OCI-LY7 (cell line): ENCODE measurements around the gene PRRC2B. TPM values are rescaled to one million over a fixed set of nuclear protein-coding genes. Genes with fewer than 3 reads are reported as not detected.
"Not testable (repeated sequence)": the region's sequence is repeated elsewhere in the genome, so short reads cannot be mapped to it uniquely, and the experiment has no call there.

Source experiments
- Bru-seq: library from RNA; stranded (reverse); fragments of 400-500 nt; gene quantifications from one replicate; lab custom pipeline; 2021; lab: Mats Ljungman, UMichigan
- BruChase-seq, 2 experiments: library from RNA; stranded (reverse); fragments of 400-500 nt; gene quantifications; one replicate each; lab custom pipeline; 2021; lab: Mats Ljungman, UMichigan
- BruUV-seq: library from RNA; stranded (reverse); fragments of 400-500 nt; replicated peaks from 2 replicates; lab custom pipeline; 2021; lab: Mats Ljungman, UMichigan
- CTCF ChIA-PET: fragments of 300-600 bp; sonication (Branson Sonifier 250); formaldehyde crosslinking; loops from one replicate; lab custom pipeline; 2022; ENCODE audit warnings: antibody characterized with exemption; ENCODE audit not compliant: unreplicated experiment; lab: Charles Lee
- POLR2A ChIA-PET: fragments of 300-600 bp; sonication (Branson Sonifier 250); formaldehyde crosslinking; loops from one replicate; lab custom pipeline; 2022; ENCODE audit warnings: antibody characterized with exemption; lab: Charles Lee
- DNase-seq: peaks from one replicate; pipeline ENCODE4 v3.0.0-alpha.2; 2015; ENCODE audit warnings: low spot score
- H2AFZ ChIP-seq: fragments of 200-600 bp; sonication (generic), shearing (Covaris generic); 2 replicates; pipeline ENCODE4 v1.6.1; 2014; ENCODE audit warnings: mild to moderate bottlenecking, antibody characterized with exemption, low read length, moderate library complexity
- H3K27ac ChIP-seq: fragments of 200-600 bp; sonication (generic); 2 replicates; pipeline ENCODE4 v1.5.1; 2014; ENCODE audit warnings: mixed run types, low read depth, mild to moderate bottlenecking, moderate library complexity, low read length, inconsistent platforms; ENCODE audit not compliant: poor library complexity, severe bottlenecking
- H3K36me3 ChIP-seq: fragments of 200-600 bp; sonication (generic); 2 replicates; pipeline ENCODE4 v1.6.1; 2014; ENCODE audit warnings: mild to moderate bottlenecking, antibody characterized with exemption, low read length, moderate library complexity, mixed read lengths; ENCODE audit not compliant: insufficient read depth
- H3K4me1 ChIP-seq: fragments of 200-600 bp; sonication (generic); 2 replicates; pipeline ENCODE4 v1.5.1; 2014; ENCODE audit warnings: mild to moderate bottlenecking, low read length; ENCODE audit not compliant: insufficient read depth, poor library complexity, severe bottlenecking
- H3K4me2 ChIP-seq: fragments of 200-600 bp; sonication (generic); 2 replicates; pipeline ENCODE4 v1.6.1; 2014; ENCODE audit warnings: mild to moderate bottlenecking, low read length
- H3K4me3 ChIP-seq: fragments of 200-600 bp; sonication (generic); 2 replicates; pipeline ENCODE4 v1.5.1; 2014; ENCODE audit warnings: mild to moderate bottlenecking, low read depth, low read length; ENCODE audit not compliant: poor library complexity, severe bottlenecking
- H3K79me2 ChIP-seq: fragments of 200-600 bp; sonication (generic); 2 replicates; pipeline ENCODE4 v1.6.1; 2016; ENCODE audit warnings: low read depth, mild to moderate bottlenecking, low read length, moderate library complexity, mixed read lengths; ENCODE audit not compliant: insufficient read depth
- H3K9me2 ChIP-seq: fragments of 200-600 bp; sonication (generic); 2 replicates; pipeline ENCODE4 v1.6.1; 2016; ENCODE audit warnings: mild to moderate bottlenecking, low read length, mixed read lengths; ENCODE audit not compliant: insufficient read depth
- H3K9me3 ChIP-seq: fragments of 200-600 bp; sonication (generic); 2 replicates; pipeline ENCODE4 v1.6.1; 2014; ENCODE audit warnings: mild to moderate bottlenecking, mixed run types, low read length, mixed read lengths
- H4K20me1 ChIP-seq: fragments of 200-600 bp; sonication (generic); 2 replicates; pipeline ENCODE4 v1.6.1; 2014; ENCODE audit warnings: mild to moderate bottlenecking, antibody characterized with exemption, low read length, moderate library complexity, mixed read lengths; ENCODE audit not compliant: insufficient read depth
- CTCF ChIP-seq: fragments of 200-600 bp; sonication (generic); conservative IDR thresholded peaks from 2 replicates; pipeline ENCODE4 v1.5.1; 2014; ENCODE audit warnings: mild to moderate bottlenecking, antibody characterized with exemption, low read length, moderate library complexity, mixed read lengths
- EZH2phosphoT487 ChIP-seq: fragments of 200-600 bp; sonication (generic); IDR thresholded peaks from 2 replicates; pipeline ENCODE4 v1.6.1; 2018; ENCODE audit warnings: low read depth, borderline replicate concordance, mild to moderate bottlenecking, mixed run types, antibody characterized with exemption, low read length, moderate library complexity, mixed read lengths
- intact Hi-C: fragments of 100-400 bp; cut with micrococcal nuclease; formaldehyde crosslinking; loops from one replicate; pipeline ENCODE4 v1.10.0; 2022; ENCODE audit not compliant: unreplicated experiment
- long read RNA-seq: library from polyadenylated mRNA; stranded (forward); transcript quantifications from one replicate; pipeline ENCODE4 v2.0.0, GENCODE V29; 2022
- total RNA-seq, 2 experiments: library from RNA; depleted of rRNA in 1 of 2; stranded (reverse); fragments of >200 nt in 1 of 2; shearing (Covaris generic) in 1 of 2; gene quantifications; 2 replicates each; pipeline ENCODE4 v1.2.3, GENCODE V29; 2014 to 2022

Gene PRRC2B
- total RNA-seq (2014; rRNA removed; shearing (Covaris generic)) (84.2 and 89.4 TPM in 2 replicates), total RNA-seq (2022) (210 and 224 TPM in 2 replicates), Bru-seq, nascent RNA (percentile 89 among the genes with signal in this experiment), BruChase-seq, experiment 1, labeled RNA remaining after a 6-hour chase (percentile 95 among the genes with signal in this experiment), BruChase-seq, experiment 2, labeled RNA remaining after a 2-hour chase (percentile 92 among the genes with signal in this experiment)
- long read RNA-seq, full-length matches to known transcripts, result 3 of 109 reads
- long read RNA-seq, partial matches to known transcripts, result 49 of 109 reads
- long read RNA-seq, other reads (novel, unspliced or antisense), result 57 of 109 reads

- no TSS peak for BruUV-seq
- Histone ChIP-seq H2AFZ (peak within 1 kb of the TSS; percentile 95), H3K36me3 (peaks cover 25% of the 10 kb centered on the region), H3K27ac (peak within 1 kb of the TSS; percentile 89), H3K9me3 (no peaks in the 10 kb centered on the region), H3K4me2 (peak within 1 kb of the TSS; percentile 98), H3K4me3 (peak within 1 kb of the TSS; percentile 85), H3K9me2 (no peaks in the 10 kb centered on the region), H4K20me1 (peaks cover 32% of the 10 kb centered on the region), H3K79me2 (peaks cover 44% of the 10 kb centered on the region), H3K4me1 (peaks cover 45% of the 10 kb centered on the region)
- TF ChIP-seq EZH2phosphoT487 (no peak), CTCF (peak; percentile 12; the same call in 1 of the 2 replicates)
- CTCF ChIA-PET, result no interaction called here
- intact Hi-C loops, result loop anchor here (1.0 to 10.0 kb wide), 3 partner anchors 21 to 281 kb away; no protein-coding TSS in a partner anchor
- POLR2A ChIA-PET, result no interaction called here
- DNase-seq, result peak; percentile 87
These were observed at the start of gene PRRC2B for GRCh38 chr9:131393622-131394463. Gene PRRC2B (plus strand): TSS chr9:131394086. CDS start chr9:131430145, 36,059 bp downstream.

- H3K27ac ChIP-seq, DNase-seq, H3K36me3 ChIP-seq, H3K4me1 ChIP-seq, H3K9me2 ChIP-seq, intact Hi-C loops, H3K4me3 ChIP-seq, H3K79me2 ChIP-seq, H2AFZ ChIP-seq, H3K9me3 ChIP-seq, CTCF ChIA-PET, H4K20me1 ChIP-seq, BruUV-seq, H3K4me2 ChIP-seq: not testable (repeated sequence)
- POLR2A ChIA-PET, result interaction anchor here (0.7 kb wide), 1 partner anchor 34 kb away, joined by 3 read pairs; no protein-coding TSS in a partner anchor
These were observed 48.9 kb upstream of the PRRC2B start for GRCh38 chr9:131344931-131345535.

GRCh38 chr9:131346559-131346958, 47.3 kb upstream of the PRRC2B start:
- TF ChIP-seq EZH2phosphoT487 (no peak), CTCF (no peak)
- intact Hi-C loops, result no loop called here
- BruUV-seq, result no TSS peak
- no peaks in the 10 kb centered on the region for H3K9me3 ChIP-seq
- no peak overlapping the region for H3K4me2 ChIP-seq
- ChIA-PET CTCF (no interaction called here), POLR2A (interaction anchor here (0.6 kb wide), 1 partner anchor 55 kb away, joined by 3 read pairs; no protein-coding TSS in a partner anchor)
- no peak overlapping the region for H3K27ac ChIP-seq
- no peak overlapping the region for H2AFZ ChIP-seq
- H3K36me3 ChIP-seq, result no peaks in the 10 kb centered on the region
- H3K4me3 ChIP-seq, result no peak overlapping the region
- peaks cover 8% of the 10 kb centered on the region for H3K4me1 ChIP-seq
- H3K79me2 ChIP-seq, result no peaks in the 10 kb centered on the region
- H4K20me1 ChIP-seq, result no peaks in the 10 kb centered on the region
- no peak for DNase-seq
- no peaks in the 10 kb centered on the region for H3K9me2 ChIP-seq
